Epithelial cell of proximal tubule (primary cell): Measurements from ENCODE around the gene L3MBTL4. TPM values are rescaled to one million over a fixed set of nuclear protein-coding genes. Genes with fewer than 3 reads are reported as not detected.

Experiments used
- DNase-seq: peaks from one replicate; pipeline ENCODE4 v3.0.0-alpha.2; 2011; ENCODE audit warnings: low read depth
- H3K4me3 ChIP-seq: 2 replicates; pipeline ENCODE4 v1.5.1; 2011; ENCODE audit warnings: low read depth, mild to moderate bottlenecking, low read length
- total RNA-seq: library from RNA; depleted of rRNA; stranded (reverse); fragments of >200 nt; gene quantifications from 2 replicates; pipeline ENCODE4 v1.2.3, GENCODE V29; 2015
- TF ChIP-seq, protein P1 (sequence below): conservative IDR thresholded peaks from 2 replicates; pipeline ENCODE4 v1.5.1; 2012; ENCODE audit warnings: low read depth, mild to moderate bottlenecking, low read length

The L3MBTL4 gene
- total RNA-seq, 1 donor from 2014 or later: 4.0 TPM

DNA sequence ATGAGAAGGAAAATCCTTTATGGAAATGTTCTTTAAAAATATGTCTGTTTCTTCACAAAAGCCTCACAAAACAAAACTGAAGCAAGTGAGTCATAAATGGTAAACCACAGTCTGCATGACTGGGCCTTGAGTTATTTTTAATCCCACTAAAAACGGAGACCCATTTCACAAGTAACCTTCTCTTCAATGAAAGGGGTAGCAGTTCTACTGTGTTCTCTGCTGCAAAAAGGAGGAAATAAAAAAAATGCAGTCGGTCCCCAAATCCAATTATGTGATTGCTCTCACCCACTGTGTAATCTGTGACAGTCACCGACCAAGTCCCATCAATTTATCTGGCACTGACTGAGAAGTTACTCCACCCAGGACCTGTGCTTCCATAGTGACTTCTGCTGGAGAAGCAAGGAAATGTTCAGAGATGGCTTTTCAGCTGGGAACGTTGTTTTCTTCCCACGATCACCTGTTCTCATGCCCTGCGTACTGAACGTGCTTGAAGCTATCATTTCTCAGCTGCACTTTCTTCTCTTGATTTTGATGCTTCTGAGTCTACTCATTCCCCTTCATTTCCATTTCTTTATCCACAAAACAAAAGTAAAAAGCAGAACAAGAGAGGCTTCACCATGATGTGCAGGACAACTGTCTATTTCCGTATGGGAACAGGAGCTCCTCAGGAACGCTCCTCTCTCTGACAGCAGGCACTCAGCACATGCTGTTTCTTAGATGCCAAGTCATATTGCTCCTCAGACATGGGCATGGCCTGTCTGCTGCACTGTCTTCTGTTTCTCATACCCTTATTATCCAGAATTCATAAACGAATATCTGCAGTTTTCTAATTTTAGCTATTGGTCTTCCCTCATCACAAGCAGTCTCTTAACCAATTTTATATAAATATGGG lies 439.4 kb downstream of the L3MBTL4 start:
- DNase-seq: peak; percentile 52
- H3K4me3 ChIP-seq: no peak overlapping the region
- TF ChIP-seq, protein P1, sequence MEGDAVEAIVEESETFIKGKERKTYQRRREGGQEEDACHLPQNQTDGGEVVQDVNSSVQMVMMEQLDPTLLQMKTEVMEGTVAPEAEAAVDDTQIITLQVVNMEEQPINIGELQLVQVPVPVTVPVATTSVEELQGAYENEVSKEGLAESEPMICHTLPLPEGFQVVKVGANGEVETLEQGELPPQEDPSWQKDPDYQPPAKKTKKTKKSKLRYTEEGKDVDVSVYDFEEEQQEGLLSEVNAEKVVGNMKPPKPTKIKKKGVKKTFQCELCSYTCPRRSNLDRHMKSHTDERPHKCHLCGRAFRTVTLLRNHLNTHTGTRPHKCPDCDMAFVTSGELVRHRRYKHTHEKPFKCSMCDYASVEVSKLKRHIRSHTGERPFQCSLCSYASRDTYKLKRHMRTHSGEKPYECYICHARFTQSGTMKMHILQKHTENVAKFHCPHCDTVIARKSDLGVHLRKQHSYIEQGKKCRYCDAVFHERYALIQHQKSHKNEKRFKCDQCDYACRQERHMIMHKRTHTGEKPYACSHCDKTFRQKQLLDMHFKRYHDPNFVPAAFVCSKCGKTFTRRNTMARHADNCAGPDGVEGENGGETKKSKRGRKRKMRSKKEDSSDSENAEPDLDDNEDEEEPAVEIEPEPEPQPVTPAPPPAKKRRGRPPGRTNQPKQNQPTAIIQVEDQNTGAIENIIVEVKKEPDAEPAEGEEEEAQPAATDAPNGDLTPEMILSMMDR: peak; percentile 20

DNA sequence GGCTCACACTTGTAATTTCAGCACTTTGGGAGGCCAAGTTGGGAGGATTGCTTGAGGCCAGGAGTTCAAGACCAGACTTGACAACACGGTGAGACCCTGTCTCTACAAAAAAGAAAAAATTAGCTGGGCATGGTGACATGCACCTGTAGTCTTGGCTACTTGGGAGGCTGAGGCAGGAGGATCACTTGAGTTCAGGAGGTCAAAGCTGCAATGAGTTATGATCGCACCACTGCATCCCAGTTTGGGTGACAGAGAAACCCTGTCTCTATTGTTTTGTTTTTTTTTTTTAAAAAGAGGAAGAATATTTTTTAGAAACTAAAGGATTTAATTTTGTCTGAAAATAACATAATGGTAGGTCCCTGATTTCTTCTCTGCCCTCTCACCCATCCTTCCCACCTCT lies 440.0 kb downstream of the L3MBTL4 start:
- H3K4me3 ChIP-seq: no peak overlapping the region
- DNase-seq: no peak
- TF ChIP-seq, protein P1: no peak

DNA sequence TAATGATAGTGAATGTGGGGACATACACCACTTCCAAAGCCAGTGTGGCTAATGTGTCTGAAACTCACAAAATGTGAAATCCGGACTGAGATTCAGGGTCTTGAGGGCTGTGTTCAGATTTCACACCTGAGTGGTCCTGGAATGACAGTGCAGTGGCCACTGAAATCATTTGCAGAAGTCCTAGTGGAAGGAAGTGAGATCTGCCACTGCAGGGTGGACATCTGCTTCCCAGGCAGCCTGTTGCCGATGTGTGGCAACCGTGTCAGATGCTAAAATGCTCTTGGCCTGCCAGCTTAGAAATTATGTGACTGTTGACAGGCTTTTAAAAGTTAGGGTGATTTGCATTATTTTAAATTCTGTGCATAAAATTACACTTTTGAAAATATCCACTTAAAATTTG lies 441.6 kb downstream of the L3MBTL4 start:
- DNase-seq: no peak
- no peak overlapping the region for H3K4me3 ChIP-seq
- TF ChIP-seq, protein P1: no peak

DNA sequence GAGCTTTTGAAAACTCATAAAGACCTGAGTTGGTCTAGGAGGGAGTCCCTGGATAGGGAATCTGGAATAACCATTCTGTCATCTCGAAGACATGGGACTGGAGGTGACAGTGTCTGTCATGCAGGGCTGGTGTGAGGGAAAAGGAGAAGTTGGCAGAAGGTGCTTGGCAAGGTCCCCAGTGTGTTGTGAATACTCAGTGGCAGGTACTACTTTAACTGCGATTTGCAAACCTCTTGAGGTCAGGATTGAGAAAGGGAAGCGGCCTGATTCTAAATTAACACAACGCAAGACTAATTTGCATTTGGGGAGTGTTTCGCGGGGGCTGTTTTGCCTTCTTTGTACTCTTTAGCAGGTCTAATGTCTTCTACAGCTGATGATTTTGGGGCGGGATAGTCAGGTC lies 442.4 kb downstream of the L3MBTL4 start:
- TF ChIP-seq, protein P1: no peak
- DNase-seq: no peak
- no peak overlapping the region for H3K4me3 ChIP-seq

DNA sequence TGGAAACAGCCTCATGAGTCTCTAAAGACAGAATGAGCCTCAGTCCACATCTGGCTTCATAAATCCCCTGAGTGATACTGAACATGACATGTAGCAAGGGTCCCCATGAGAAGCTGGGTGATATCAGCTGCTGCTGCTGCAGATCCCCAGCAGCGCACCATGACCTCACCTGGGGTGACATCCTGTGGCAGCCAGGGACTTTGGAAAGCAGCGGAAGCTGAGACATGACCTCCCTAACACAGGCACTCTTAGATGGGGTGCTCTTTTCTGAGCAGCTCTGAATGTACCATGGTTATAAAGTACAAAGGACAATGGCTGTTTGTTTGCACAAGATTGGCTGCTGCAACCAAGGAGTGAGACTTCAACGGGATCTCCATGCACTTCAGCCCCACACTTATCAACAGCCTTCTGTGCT lies 444.7 kb downstream of the L3MBTL4 start:
- no peak for DNase-seq
- H3K4me3 ChIP-seq: no peak overlapping the region
- TF ChIP-seq, protein P1: no peak

DNA sequence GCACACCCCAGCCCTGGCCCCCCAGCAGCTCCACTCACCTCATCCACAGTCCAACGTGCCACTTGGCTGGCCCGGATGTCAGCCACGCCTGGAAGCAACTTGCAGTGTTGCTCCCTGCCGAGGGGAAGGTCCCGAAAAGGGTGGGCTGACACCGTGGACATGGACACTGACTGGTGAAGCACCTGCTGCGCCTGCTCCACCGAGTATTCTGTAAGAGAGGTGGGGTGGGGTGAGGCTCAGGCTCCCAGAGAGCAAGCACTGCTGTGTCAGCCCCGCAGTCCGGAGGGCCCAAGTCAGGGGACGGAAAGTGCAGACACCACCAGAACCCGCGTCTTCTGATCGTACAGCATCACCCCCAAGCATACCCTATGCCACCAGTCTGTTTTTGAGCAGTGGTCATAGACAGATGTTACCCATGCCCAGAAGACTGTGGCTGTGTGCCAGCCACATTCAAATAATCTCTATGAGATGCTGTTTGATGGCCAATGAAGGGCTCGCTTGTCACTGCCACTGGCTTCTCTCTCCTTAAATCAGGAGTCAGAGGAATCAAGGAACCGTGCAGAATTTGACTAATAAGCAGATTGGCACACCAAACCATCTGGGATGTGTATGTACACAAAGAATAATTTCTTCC lies 445.2 kb downstream of the L3MBTL4 start:
- TF ChIP-seq, protein P1: no peak
- DNase-seq: no peak
- H3K4me3 ChIP-seq: no peak overlapping the region
